Mucosa of descending colon (tissue), 3 donors: ENCODE measurements around the gene GPR22. TPM values are rescaled to one million over a fixed set of nuclear protein-coding genes. Genes with fewer than 3 reads are reported as not detected.

Experiments used
- ATAC-seq: fragments of 200-7000 bp; cut with Tn5 transposase; one replicate; pipeline ENCODE4 v1.9.1; 2020; ENCODE audit warnings: mild to moderate bottlenecking, moderate library complexity
- DNase-seq, 3 donors: peaks; one replicate each; pipeline ENCODE4 v3.0.0-alpha.2; 2020
- H3K36me3 ChIP-seq: fragments of 200-600 bp; one replicate; pipeline ENCODE4 v1.8.0; 2021; ENCODE audit warnings: low read depth, mild to moderate bottlenecking
- H3K4me1 ChIP-seq: fragments of 200-600 bp; one replicate; pipeline ENCODE4 v1.8.0; 2021; ENCODE audit warnings: low read depth, mild to moderate bottlenecking
- H3K4me3 ChIP-seq: fragments of 200-600 bp; one replicate; pipeline ENCODE4 v1.8.0; 2021; ENCODE audit warnings: mild to moderate bottlenecking
- H3K9me3 ChIP-seq: fragments of 200-600 bp; one replicate; pipeline ENCODE4 v1.8.0; 2021; ENCODE audit warnings: mild to moderate bottlenecking
- intact Hi-C, 2 donors: fragments of 100-400 bp; cut with DNase I in 1 of 2; cut with micrococcal nuclease in 1 of 2; formaldehyde crosslinking; loops; one replicate each; pipeline versions ENCODE4 v1.11.0 to v1.11.1; 2022; cut with DNase I, micrococcal nuclease
- total RNA-seq, 3 donors: library from RNA; stranded (reverse); fragmentation: NEBNext Ultra II Directional in 2 of 3; extraction: Animal tissue kit (Norgen Biotek cat#: 25700) in 2 of 3; gene quantifications; one replicate each; pipeline versions ENCODE4 v1.2.1 to v1.2.4, GENCODE V29; 2021 to 2023
- TF ChIP-seq, protein P1 (sequence below): fragments of 200-600 bp; IDR thresholded peaks from one replicate; pipeline ENCODE4 v1.8.0; 2022; ENCODE audit warnings: antibody characterized with exemption, mild to moderate bottlenecking
- donor health status: DM: no; HTN: no; CAD: no; lungs with moderate emphysema.
- donor health status: DM: no; HTN: no; CAD: no.
- donor health status: DM: no; HTN: yes; CAD: no.

GPR22 gene
- total RNA-seq, 3 donors from 2014 or later, result 0.44 TPM; not detected in 2

GRCh38 chr7:107464666-107465226 lies 5.1 kb upstream of the GPR22 start:
- TF ChIP-seq, protein P1, sequence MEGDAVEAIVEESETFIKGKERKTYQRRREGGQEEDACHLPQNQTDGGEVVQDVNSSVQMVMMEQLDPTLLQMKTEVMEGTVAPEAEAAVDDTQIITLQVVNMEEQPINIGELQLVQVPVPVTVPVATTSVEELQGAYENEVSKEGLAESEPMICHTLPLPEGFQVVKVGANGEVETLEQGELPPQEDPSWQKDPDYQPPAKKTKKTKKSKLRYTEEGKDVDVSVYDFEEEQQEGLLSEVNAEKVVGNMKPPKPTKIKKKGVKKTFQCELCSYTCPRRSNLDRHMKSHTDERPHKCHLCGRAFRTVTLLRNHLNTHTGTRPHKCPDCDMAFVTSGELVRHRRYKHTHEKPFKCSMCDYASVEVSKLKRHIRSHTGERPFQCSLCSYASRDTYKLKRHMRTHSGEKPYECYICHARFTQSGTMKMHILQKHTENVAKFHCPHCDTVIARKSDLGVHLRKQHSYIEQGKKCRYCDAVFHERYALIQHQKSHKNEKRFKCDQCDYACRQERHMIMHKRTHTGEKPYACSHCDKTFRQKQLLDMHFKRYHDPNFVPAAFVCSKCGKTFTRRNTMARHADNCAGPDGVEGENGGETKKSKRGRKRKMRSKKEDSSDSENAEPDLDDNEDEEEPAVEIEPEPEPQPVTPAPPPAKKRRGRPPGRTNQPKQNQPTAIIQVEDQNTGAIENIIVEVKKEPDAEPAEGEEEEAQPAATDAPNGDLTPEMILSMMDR, result no peak
- intact Hi-C loops, result loop anchor here in 1 of 2 donors (10.0 kb wide), 1 partner anchor 410 kb away; no protein-coding TSS in a partner anchor
- no peak for ATAC-seq

GRCh38 chr7:107467972-107468371 lies 1.9 kb upstream of the GPR22 start:
- ATAC-seq, result no peak
- Histone ChIP-seq H3K4me3 (no peak overlapping the region), H3K9me3 (no peaks in the 10 kb centered on the region), H3K4me1 (no peaks in the 10 kb centered on the region), H3K36me3 (no peaks in the 10 kb centered on the region)
- DNase-seq, result no peak
- TF ChIP-seq, protein P1, result no peak
- intact Hi-C loops, result loop anchor here in 1 of 2 donors (10.0 kb wide), 1 partner anchor 407 kb away; no protein-coding TSS in a partner anchor

More at GRCh38 chr7:107464666-107465226, 5.1 kb upstream of the GPR22 start:
- H3K4me1 ChIP-seq, result no peaks in the 10 kb centered on the region
- no peaks in the 10 kb centered on the region for H3K36me3 ChIP-seq
- DNase-seq, result no peak
- H3K9me3 ChIP-seq, result no peaks in the 10 kb centered on the region
- H3K4me3 ChIP-seq, result no peak overlapping the region

- no peaks in the 10 kb centered on the region for H3K4me1 ChIP-seq
- no peak for ATAC-seq
- H3K4me3 ChIP-seq, result no peak overlapping the region
- TF ChIP-seq, protein P1, result no peak
- intact Hi-C loops, result loop anchor here in 1 of 2 donors (10.0 kb wide), 1 partner anchor 406 kb away; no protein-coding TSS in a partner anchor
- H3K9me3 ChIP-seq, result no peaks in the 10 kb centered on the region
- H3K36me3 ChIP-seq, result no peaks in the 10 kb centered on the region
- no peak for DNase-seq
Observed at GRCh38 chr7:107468824-107469223, 1.0 kb upstream of the GPR22 start.

GRCh38 chr7:107471292-107472070 lies 1.6 kb downstream of the GPR22 start:
- Histone ChIP-seq H3K4me1 (no peaks in the 10 kb centered on the region), H3K9me3 (no peaks in the 10 kb centered on the region), H3K36me3 (no peaks in the 10 kb centered on the region), H3K4me3 (no peak overlapping the region)
- TF ChIP-seq, protein P1, result no peak
- ATAC-seq (no peak), DNase-seq (no peak)
- intact Hi-C loops, result loop anchor here in 1 of 2 donors (10.0 kb wide), 1 partner anchor 253 kb away; no protein-coding TSS in a partner anchor

- ATAC-seq (no peak), DNase-seq (no peak)
- H3K4me3 ChIP-seq, result no peak overlapping the region
- no peaks in the 10 kb centered on the region for H3K4me1 ChIP-seq
- no peaks in the 10 kb centered on the region for H3K36me3 ChIP-seq
- intact Hi-C loops, result loop anchor here in 1 of 2 donors (10.0 kb wide), 1 partner anchor 253 kb away; no protein-coding TSS in a partner anchor
- no peaks in the 10 kb centered on the region for H3K9me3 ChIP-seq
- TF ChIP-seq, protein P1, result no peak
Observed at GRCh38 chr7:107472116-107472515, 2.3 kb downstream of the GPR22 start.
